Endothelial cell of umbilical vein (primary cell): ENCODE measurements around the gene UGT3A2. TPM values are rescaled to one million over a fixed set of nuclear protein-coding genes. Genes with fewer than 3 reads are reported as not detected.

ENCODE experiments used
- BruUV-seq: library from RNA; stranded (reverse); fragments of 400-500 nt; replicated peaks from 2 replicates; lab custom pipeline; 2021; lab: Mats Ljungman, UMichigan
- CTCF ChIA-PET: fragments of 300-600, 350-600 bp; sonication (Branson Sonifier 250); formaldehyde crosslinking; loops from one replicate; lab custom pipeline; 2021; ENCODE audit warnings: antibody characterized with exemption, inconsistent platforms; lab: Charles Lee
- POLR2A ChIA-PET: fragments of 300-600, 350-600 bp; sonication (Branson Sonifier 250); formaldehyde crosslinking; loops from one replicate; lab custom pipeline; 2021; ENCODE audit warnings: antibody characterized with exemption, inconsistent platforms; lab: Charles Lee
- DNase-seq: peaks from one replicate; pipeline ENCODE4 v3.0.0-alpha.2; 2011; ENCODE audit warnings: low read depth, low spot score
- FAIRE-seq: peaks from 2 replicates; lab custom pipeline; 2011; peaks lifted over from hg19 to GRCh38; lab: Jason Lieb, UNC
- H2AFZ ChIP-seq: 2 replicates; pipeline ENCODE4 v1.6.0; 2012; ENCODE audit warnings: low read depth, low read length, control low read depth, inconsistent platforms
- H3K27ac ChIP-seq: 2 replicates; pipeline ENCODE4 v1.5.1; 2011; ENCODE audit warnings: low read depth, mild to moderate bottlenecking, control low read depth, low read length, moderate library complexity; ENCODE audit not compliant: insufficient read depth
- H3K27me3 ChIP-seq, 2 experiments: 2 replicates each; pipeline versions ENCODE4 v1.6.0 to v1.6.1; 2011; ENCODE audit warnings: low read length in 2 of 2, mixed read lengths in 1 of 2; ENCODE audit not compliant: control insufficient read depth in 2 of 2, insufficient read depth in 2 of 2
- H3K36me3 ChIP-seq, 2 experiments: 2 replicates in 1 of 2; 3 replicates in 1 of 2; pipeline ENCODE4 v1.5.1; 2011; ENCODE audit warnings: low read length in 2 of 2, mild to moderate bottlenecking in 1 of 2, moderate library complexity in 1 of 2; ENCODE audit not compliant: control insufficient read depth in 2 of 2, insufficient read depth in 2 of 2; ENCODE audit errors: extremely low read depth in 1 of 2
- H3K4me1 ChIP-seq: 3 replicates; pipeline ENCODE4 v1.5.1; 2011; ENCODE audit warnings: mild to moderate bottlenecking, low read length; ENCODE audit not compliant: control insufficient read depth, insufficient read depth; ENCODE audit errors: extremely low read depth
- H3K4me2 ChIP-seq: 2 replicates; pipeline ENCODE4 v1.6.1; 2011; ENCODE audit warnings: low read length, control low read depth, mixed read lengths; ENCODE audit not compliant: insufficient read depth
- H3K4me3 ChIP-seq, 3 experiments: fragments of 200-600 bp in 1 of 3; sonication (generic), shearing (Covaris generic) in 1 of 3; replicated peaks in 1 of 3; 2 replicates each; pipeline ENCODE4 v1.5.1; 2011 to 2016; ENCODE audit warnings: control low read depth in 3 of 3, low read length in 3 of 3, mild to moderate bottlenecking in 2 of 3, inconsistent platforms in 1 of 3, low read depth in 1 of 3, moderate library complexity in 1 of 3; ENCODE audit not compliant: insufficient read depth in 1 of 3
- H3K79me2 ChIP-seq: 2 replicates; pipeline ENCODE4 v1.6.0; 2012; ENCODE audit warnings: low read length, inconsistent platforms; ENCODE audit not compliant: control insufficient read depth, insufficient read depth
- H3K9ac ChIP-seq: replicated peaks from 2 replicates; pipeline ENCODE3; 2011; ENCODE audit warnings: low read length, control low read depth; ENCODE audit not compliant: insufficient read depth; ENCODE audit errors: extremely low read depth
- H3K9me1 ChIP-seq: replicated peaks from 3 replicates; pipeline ENCODE4 v1.6.0; 2011; ENCODE audit warnings: mild to moderate bottlenecking, low read length; ENCODE audit not compliant: control insufficient read depth, insufficient read depth; ENCODE audit errors: extremely low read depth
- H3K9me3 ChIP-seq: replicated peaks from 2 replicates; pipeline ENCODE4 v1.5.1; 2012; ENCODE audit warnings: low read length, inconsistent platforms; ENCODE audit not compliant: control insufficient read depth, insufficient read depth
- H4K20me1 ChIP-seq: replicated peaks from 2 replicates; pipeline ENCODE3; 2011; ENCODE audit warnings: mild to moderate bottlenecking, low read length; ENCODE audit not compliant: control insufficient read depth, insufficient read depth; ENCODE audit errors: extremely low read depth
- CTCF ChIP-seq, 2 donors: IDR thresholded peaks; 1 replicate in 1 of 2; 2 replicates in 1 of 2; pipeline ENCODE4 v1.5.1; 2011; ENCODE audit warnings: low read length in 2 of 2, mild to moderate bottlenecking in 2 of 2, moderate library complexity in 2 of 2, control low read depth in 1 of 2, inconsistent platforms in 1 of 2, low read depth in 1 of 2; ENCODE audit not compliant: insufficient read depth in 1 of 2; ENCODE audit errors: extremely low read depth in 1 of 2
- EZH2 ChIP-seq: IDR thresholded peaks from 2 replicates; pipeline ENCODE4 v1.6.1; 2012; ENCODE audit warnings: borderline replicate concordance, low read depth, mild to moderate bottlenecking, moderate library complexity, low read length, inconsistent platforms; ENCODE audit not compliant: severe bottlenecking
- GATA2 ChIP-seq: IDR thresholded peaks from 2 replicates; pipeline ENCODE4 v1.7.0; 2011; ENCODE audit warnings: low read depth, mild to moderate bottlenecking, moderate library complexity, mixed read lengths, low read length; ENCODE audit not compliant: insufficient read length, insufficient read depth
- JUN ChIP-seq: IDR thresholded peaks from 2 replicates; pipeline ENCODE4 v1.6.1; 2011; ENCODE audit warnings: borderline replicate concordance, low read depth; ENCODE audit not compliant: insufficient read length, insufficient read depth
- MAX ChIP-seq: IDR thresholded peaks from 2 replicates; pipeline ENCODE4 v1.6.1; 2011; ENCODE audit not compliant: insufficient read depth, insufficient read length
- MYC ChIP-seq: IDR thresholded peaks from one replicate; pipeline ENCODE4 v1.6.1; 2011; ENCODE audit warnings: mild to moderate bottlenecking, low read depth, low read length
- POLR2A ChIP-seq: IDR thresholded peaks from 2 replicates; pipeline ENCODE4 v1.6.1; 2012; ENCODE audit warnings: low read depth, mild to moderate bottlenecking, control low read depth, low read length
- POLR2AphosphoS5 ChIP-seq: IDR thresholded peaks from 2 replicates; pipeline ENCODE4 v1.6.1; 2012; ENCODE audit warnings: low read depth, mild to moderate bottlenecking, control low read depth, low read length, moderate library complexity; ENCODE audit not compliant: insufficient read depth
- dilution Hi-C: fragments of 300-500 bp; cut with MboI; formaldehyde crosslinking; loops from one replicate; pipeline ENCODE4 v1.15.0; 2019; ENCODE audit warnings: low sequenced_read_pairs; ENCODE audit not compliant: extremely low pct_ligation_motif_present
- intact Hi-C: fragments of 100-400 bp; cut with micrococcal nuclease; formaldehyde crosslinking; loops from one replicate; pipeline ENCODE4 v1.10.0; 2022
- polyA plus RNA-seq, 4 experiments: library from polyadenylated mRNA; depleted of rRNA in 3 of 4; stranded (reverse) in 3 of 4; unstranded in 1 of 4; fragments of >200 nt; gene quantifications; 2 replicates each; pipeline versions ENCODE4 v1.2.1 to v1.2.3, GENCODE V29; 2011 to 2012; ENCODE audit warnings: missing spikeins in 1 of 4
- total RNA-seq: library from RNA; stranded (reverse); gene quantifications from 2 replicates; pipeline ENCODE4 v1.2.3, GENCODE V29; 2021

Gene UGT3A2
- total and polyA plus RNA-seq, 2 donors (not counting 3 experiments of a cell fraction or from before 2014, with no cell fraction given): not detected

DNA sequence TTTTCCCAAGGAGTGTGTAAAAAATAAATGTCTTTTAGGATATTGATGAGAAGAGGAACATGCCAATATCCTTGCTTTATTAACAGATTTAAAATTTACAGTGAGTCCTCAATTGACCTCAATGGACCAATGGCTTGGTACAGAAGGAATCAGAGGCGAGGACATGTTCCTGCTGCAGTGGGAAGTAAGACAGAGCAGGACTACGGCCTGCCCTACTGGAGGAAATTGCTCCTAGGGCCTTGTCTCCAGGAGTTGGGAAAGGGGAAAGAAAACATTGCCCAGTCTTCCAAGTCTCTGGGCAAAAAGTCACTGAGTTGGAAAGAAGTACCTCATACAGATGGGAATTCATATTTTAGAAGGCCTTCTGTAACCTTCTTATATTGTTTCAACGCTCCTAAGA, 33.1 kb upstream of the UGT3A2 start:
- Histone ChIP-seq H3K4me3 (no peak overlapping the region), H2AFZ (no peak overlapping the region), H3K79me2 (no peaks in the 10 kb centered on the region), H3K27me3 (no peaks in the 10 kb centered on the region), H3K36me3 (no peaks in the 10 kb centered on the region), H4K20me1 (no peaks in the 10 kb centered on the region), H3K9ac (no peak overlapping the region), H3K4me2 (no peak overlapping the region), H3K4me1 (no peaks in the 10 kb centered on the region), H3K27ac (no peak overlapping the region), H3K9me3 (no peaks in the 10 kb centered on the region), H3K9me1 (no peaks in the 10 kb centered on the region)
- DNase-seq: no peak
- CTCF ChIA-PET: no interaction called here
- BruUV-seq: no TSS peak
- TF ChIP-seq JUN (no peak), MAX (no peak), CTCF (IDR thresholded peaks at IDR 0.05; ENCODE audit: extremely low read depth in 1 of 2, insufficient read depth in 1 of 2, low read depth in 1 of 2, low read length in 2 of 2) (no peak), POLR2AphosphoS5 (no peak), POLR2A (no peak), EZH2 (no peak), GATA2 (no peak), MYC (no peak)
- no peak for FAIRE-seq
- dilution Hi-C loops (no loop called here), intact Hi-C loops (no loop called here)
- POLR2A ChIA-PET: no interaction called here
